Loucy (cell line): ENCODE results near the gene ALX3.

ENCODE experiments used
- H2AFZ ChIP-seq: fragments of 200-600 bp; sonication (generic); 2 replicates; pipeline ENCODE4 v1.6.0; 2016; ENCODE audit warnings: antibody characterized with exemption, mild to moderate bottlenecking, low read length, moderate library complexity
- H3F3A ChIP-seq: fragments of 200-600 bp; 2 replicates; pipeline ENCODE4 v1.6.0; 2016; ENCODE audit warnings: antibody characterized with exemption, low read depth, mild to moderate bottlenecking
- H3K27me3 ChIP-seq: fragments of 200-600 bp; sonication (generic); 2 replicates; pipeline ENCODE4 v1.6.1; 2014; ENCODE audit warnings: low read length, mild to moderate bottlenecking; ENCODE audit not compliant: insufficient read depth, poor library complexity, severe bottlenecking
- H3K36me3 ChIP-seq: fragments of 200-600 bp; sonication (generic); 2 replicates; pipeline ENCODE4 v1.6.1; 2016; ENCODE audit warnings: low read length; ENCODE audit not compliant: insufficient read depth
- H3K4me1 ChIP-seq: fragments of 200-600 bp; sonication (generic); 2 replicates; pipeline ENCODE4 v1.5.1; 2014; ENCODE audit warnings: low read length, mild to moderate bottlenecking; ENCODE audit not compliant: insufficient read depth, poor library complexity, severe bottlenecking
- H3K4me2 ChIP-seq: fragments of 200-600 bp; sonication (generic); 2 replicates; pipeline ENCODE4 v1.6.0; 2014; ENCODE audit warnings: antibody characterized with exemption, low read length, low read depth, mild to moderate bottlenecking; ENCODE audit not compliant: poor library complexity, severe bottlenecking
- H3K4me3 ChIP-seq: fragments of 200-600 bp; sonication (generic); 2 replicates; pipeline ENCODE4 v1.5.1; 2014; ENCODE audit warnings: low read length, mild to moderate bottlenecking, mixed read lengths; ENCODE audit not compliant: poor library complexity, severe bottlenecking
- H3K79me2 ChIP-seq: fragments of 200-600 bp; sonication (generic); 2 replicates; pipeline ENCODE4 v1.6.1; 2014; ENCODE audit warnings: low read length; ENCODE audit not compliant: insufficient read depth
- H3K9ac ChIP-seq: fragments of 200-600 bp; sonication (generic); 2 replicates; pipeline ENCODE4 v1.6.0; 2014; ENCODE audit warnings: mild to moderate bottlenecking, low read depth, low read length, moderate library complexity; ENCODE audit not compliant: poor library complexity, severe bottlenecking
- H3K9me2 ChIP-seq: fragments of 200-600 bp; sonication (generic); replicated peaks from 2 replicates; pipeline ENCODE4 v1.6.1; 2016; ENCODE audit warnings: low read depth, low read length, mixed read lengths
- H3K9me3 ChIP-seq: fragments of 200-600 bp; sonication (generic); 2 replicates; pipeline ENCODE4 v1.6.1; 2014; ENCODE audit warnings: mild to moderate bottlenecking, antibody characterized with exemption, low read length, low read depth; ENCODE audit not compliant: insufficient read depth
- H4K20me1 ChIP-seq: fragments of 200-600 bp; sonication (generic); 2 replicates; pipeline ENCODE4 v1.6.0; 2014; ENCODE audit warnings: antibody characterized with exemption, low read length, mild to moderate bottlenecking; ENCODE audit not compliant: insufficient read depth, poor library complexity, severe bottlenecking
- EZH2phosphoT487 ChIP-seq: fragments of 200-600 bp; IDR thresholded peaks from 2 replicates; pipeline ENCODE4 v1.6.1; 2018; ENCODE audit warnings: antibody characterized with exemption, mild to moderate bottlenecking, moderate library complexity, borderline replicate concordance
- TF ChIP-seq, protein P1 (sequence below): fragments of 200-600 bp; sonication (generic); conservative IDR thresholded peaks from 2 replicates; pipeline ENCODE4 v1.5.1; 2014; ENCODE audit warnings: mild to moderate bottlenecking, antibody characterized with exemption, low read length

ALX3 gene

DNA sequence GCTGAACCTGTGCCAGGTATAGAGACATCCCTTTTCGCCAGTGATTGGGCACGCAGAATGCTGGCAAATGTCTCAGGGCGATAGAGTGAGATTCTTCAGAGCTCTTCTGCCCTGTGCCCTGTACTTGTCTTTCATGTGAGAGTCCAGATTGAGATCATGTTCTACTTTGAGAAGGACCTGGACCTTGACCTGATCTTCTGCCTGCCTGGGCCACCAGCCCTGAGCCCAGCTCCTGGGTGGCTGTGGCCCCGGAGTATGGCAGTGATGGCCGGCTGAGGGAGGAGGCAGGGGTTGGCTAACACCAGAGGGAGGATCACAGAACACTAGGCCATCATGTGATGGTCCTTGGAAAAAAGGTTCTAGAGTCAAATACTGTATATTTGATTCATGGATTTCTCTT, 22.2 kb downstream of the ALX3 start:
- Histone ChIP-seq H3K4me3 (no peak overlapping the region), H2AFZ (no peak overlapping the region), H3K4me2 (no peak overlapping the region), H3F3A (no peaks in the 10 kb centered on the region), H3K27me3 (no peaks in the 10 kb centered on the region), H4K20me1 (no peaks in the 10 kb centered on the region), H3K79me2 (no peaks in the 10 kb centered on the region), H3K4me1 (no peaks in the 10 kb centered on the region), H3K9me3 (no peaks in the 10 kb centered on the region), H3K36me3 (peaks cover 95% of the 10 kb centered on the region; the same call in 1 of the 2 replicates), H3K9me2 (no peaks in the 10 kb centered on the region), H3K9ac (no peak overlapping the region)
- TF ChIP-seq, protein P1, sequence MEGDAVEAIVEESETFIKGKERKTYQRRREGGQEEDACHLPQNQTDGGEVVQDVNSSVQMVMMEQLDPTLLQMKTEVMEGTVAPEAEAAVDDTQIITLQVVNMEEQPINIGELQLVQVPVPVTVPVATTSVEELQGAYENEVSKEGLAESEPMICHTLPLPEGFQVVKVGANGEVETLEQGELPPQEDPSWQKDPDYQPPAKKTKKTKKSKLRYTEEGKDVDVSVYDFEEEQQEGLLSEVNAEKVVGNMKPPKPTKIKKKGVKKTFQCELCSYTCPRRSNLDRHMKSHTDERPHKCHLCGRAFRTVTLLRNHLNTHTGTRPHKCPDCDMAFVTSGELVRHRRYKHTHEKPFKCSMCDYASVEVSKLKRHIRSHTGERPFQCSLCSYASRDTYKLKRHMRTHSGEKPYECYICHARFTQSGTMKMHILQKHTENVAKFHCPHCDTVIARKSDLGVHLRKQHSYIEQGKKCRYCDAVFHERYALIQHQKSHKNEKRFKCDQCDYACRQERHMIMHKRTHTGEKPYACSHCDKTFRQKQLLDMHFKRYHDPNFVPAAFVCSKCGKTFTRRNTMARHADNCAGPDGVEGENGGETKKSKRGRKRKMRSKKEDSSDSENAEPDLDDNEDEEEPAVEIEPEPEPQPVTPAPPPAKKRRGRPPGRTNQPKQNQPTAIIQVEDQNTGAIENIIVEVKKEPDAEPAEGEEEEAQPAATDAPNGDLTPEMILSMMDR: no peak
- TF ChIP-seq EZH2phosphoT487: no peak

GRCh38 chr1:110047463-110047862, 23.0 kb downstream of the ALX3 start:
- no peaks in the 10 kb centered on the region for H3K9me3 ChIP-seq
- H3K36me3 ChIP-seq: peaks cover 95% of the 10 kb centered on the region; the same call in 1 of the 2 replicates
- no peaks in the 10 kb centered on the region for H3K79me2 ChIP-seq
- H3K4me3 ChIP-seq: no peak overlapping the region
- H3K27me3 ChIP-seq: no peaks in the 10 kb centered on the region
- TF ChIP-seq, protein P1: no peak
- TF ChIP-seq EZH2phosphoT487: no peak
- no peaks in the 10 kb centered on the region for H4K20me1 ChIP-seq
- H3K9me2 ChIP-seq: no peaks in the 10 kb centered on the region
- no peak overlapping the region for H2AFZ ChIP-seq
- H3F3A ChIP-seq: no peaks in the 10 kb centered on the region
- H3K9ac ChIP-seq: no peak overlapping the region
- H3K4me2 ChIP-seq: no peak overlapping the region
- no peaks in the 10 kb centered on the region for H3K4me1 ChIP-seq

DNA sequence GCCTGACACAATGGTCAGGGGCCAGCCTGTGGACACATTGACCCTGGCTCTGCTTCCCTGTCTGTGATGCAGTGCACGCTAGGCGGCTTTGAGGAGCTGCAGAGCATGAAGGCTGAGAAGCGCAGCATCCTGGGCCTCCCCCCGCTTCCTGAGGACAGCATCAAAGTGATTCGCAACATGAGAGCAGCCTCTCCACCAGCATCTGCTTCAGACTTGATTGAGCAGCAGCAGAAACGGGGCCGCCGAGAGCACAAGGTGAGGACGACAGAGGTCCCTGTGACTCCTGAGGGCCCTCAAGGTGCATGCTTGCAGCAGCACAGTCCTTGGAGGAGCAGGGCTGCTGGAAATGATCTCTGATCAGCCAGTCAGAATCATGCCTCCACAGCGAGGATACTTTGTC, 27.5 kb downstream of the ALX3 start:
- H4K20me1 ChIP-seq: no peaks in the 10 kb centered on the region
- H3F3A ChIP-seq: no peaks in the 10 kb centered on the region
- no peak overlapping the region for H3K9ac ChIP-seq
- H3K4me3 ChIP-seq: no peak overlapping the region
- no peaks in the 10 kb centered on the region for H3K27me3 ChIP-seq
- no peaks in the 10 kb centered on the region for H3K9me2 ChIP-seq
- TF ChIP-seq, protein P1: no peak
- no peak for TF ChIP-seq EZH2phosphoT487
- H3K4me1 ChIP-seq: no peaks in the 10 kb centered on the region
- no peak overlapping the region for H3K4me2 ChIP-seq
- H3K79me2 ChIP-seq: no peaks in the 10 kb centered on the region
- no peaks in the 10 kb centered on the region for H3K9me3 ChIP-seq
- H2AFZ ChIP-seq: no peak overlapping the region
- peaks cover 95% of the 10 kb centered on the region; the same call in 1 of the 2 replicates for H3K36me3 ChIP-seq
